ENCODE data around the gene PEX16.

DNA sequence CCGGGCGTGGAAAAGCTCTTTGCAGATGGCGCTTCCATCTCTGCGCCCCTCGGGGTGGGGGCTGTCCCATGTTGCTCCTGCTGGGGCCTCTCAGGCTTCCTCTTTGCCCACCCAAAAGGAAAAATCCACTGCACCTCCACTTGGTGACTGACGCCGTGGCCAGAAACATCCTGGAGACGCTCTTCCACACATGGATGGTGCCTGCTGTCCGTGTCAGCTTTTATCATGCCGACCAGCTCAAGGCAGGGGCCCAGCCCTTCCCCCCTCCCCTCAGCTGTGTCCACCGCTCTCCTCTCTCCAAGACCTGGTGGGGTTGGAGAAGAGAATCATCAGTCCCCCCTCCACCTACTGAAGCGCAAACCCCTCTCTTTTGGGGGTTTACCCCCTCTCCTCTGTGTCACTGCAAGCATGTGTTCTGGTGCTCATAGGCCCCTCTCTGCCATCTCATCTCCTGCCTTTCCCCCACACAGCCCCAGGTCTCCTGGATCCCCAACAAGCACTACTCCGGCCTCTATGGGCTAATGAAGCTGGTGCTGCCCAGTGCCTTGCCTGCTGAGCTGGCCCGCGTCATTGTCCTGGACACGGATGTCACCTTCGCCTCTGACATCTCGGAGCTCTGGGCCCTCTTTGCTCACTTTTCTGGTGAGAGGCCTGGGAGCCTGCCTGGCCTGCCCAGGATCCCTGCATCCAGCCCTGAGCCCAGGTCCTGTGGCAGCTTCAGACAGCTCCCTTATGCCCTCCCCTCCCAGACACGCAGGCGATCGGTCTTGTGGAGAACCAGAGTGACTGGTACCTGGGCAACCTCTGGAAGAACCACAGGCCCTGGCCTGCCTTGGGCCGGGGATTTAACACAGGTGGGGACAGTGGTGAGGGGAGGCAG lies 6.6 kb upstream of the PEX16 start:
- TF ChIP-seq, protein P1, sequence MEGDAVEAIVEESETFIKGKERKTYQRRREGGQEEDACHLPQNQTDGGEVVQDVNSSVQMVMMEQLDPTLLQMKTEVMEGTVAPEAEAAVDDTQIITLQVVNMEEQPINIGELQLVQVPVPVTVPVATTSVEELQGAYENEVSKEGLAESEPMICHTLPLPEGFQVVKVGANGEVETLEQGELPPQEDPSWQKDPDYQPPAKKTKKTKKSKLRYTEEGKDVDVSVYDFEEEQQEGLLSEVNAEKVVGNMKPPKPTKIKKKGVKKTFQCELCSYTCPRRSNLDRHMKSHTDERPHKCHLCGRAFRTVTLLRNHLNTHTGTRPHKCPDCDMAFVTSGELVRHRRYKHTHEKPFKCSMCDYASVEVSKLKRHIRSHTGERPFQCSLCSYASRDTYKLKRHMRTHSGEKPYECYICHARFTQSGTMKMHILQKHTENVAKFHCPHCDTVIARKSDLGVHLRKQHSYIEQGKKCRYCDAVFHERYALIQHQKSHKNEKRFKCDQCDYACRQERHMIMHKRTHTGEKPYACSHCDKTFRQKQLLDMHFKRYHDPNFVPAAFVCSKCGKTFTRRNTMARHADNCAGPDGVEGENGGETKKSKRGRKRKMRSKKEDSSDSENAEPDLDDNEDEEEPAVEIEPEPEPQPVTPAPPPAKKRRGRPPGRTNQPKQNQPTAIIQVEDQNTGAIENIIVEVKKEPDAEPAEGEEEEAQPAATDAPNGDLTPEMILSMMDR (IDR thresholded peaks at IDR 0.05 in 2 of 3, conservative IDR thresholded peaks at IDR 0.05 in 1 of 3; ENCODE audit: borderline replicate concordance in 1 of 3, insufficient read depth in 1 of 3, low read depth in 2 of 3, low read length in 2 of 3), result no peak
- TF ChIP-seq POLR2A (IDR thresholded peaks at IDR 0.05; ENCODE audit: borderline replicate concordance, extremely low read depth, insufficient read depth, insufficient read length) (no peak), JUND (IDR thresholded peaks at IDR 0.05) (no peak), CEBPB (IDR thresholded peaks at IDR 0.05; ENCODE audit: low read depth) (no peak), EZH2 (IDR thresholded peaks at IDR 0.05) (no peak), RAD21 (IDR thresholded peaks at IDR 0.05; ENCODE audit: low read depth) (no peak), REST (IDR thresholded peaks at IDR 0.05; ENCODE audit: low read depth) (no peak), POLR2AphosphoS5 (IDR thresholded peaks at IDR 0.05; ENCODE audit: low read depth, low read length) (no peak), SP1 (IDR thresholded peaks at IDR 0.05; ENCODE audit: low read depth) (no peak), ZBTB33 (IDR thresholded peaks at IDR 0.05; ENCODE audit: extremely low read depth, insufficient replicate concordance, low read length) (no peak), YY1 (IDR thresholded peaks at IDR 0.05; ENCODE audit: extremely low read depth, insufficient replicate concordance, low read depth, low read length) (no peak), CBX3 (IDR thresholded peaks at IDR 0.05; ENCODE audit: low read depth) (no peak)
- TF ChIP-seq, protein P2, sequence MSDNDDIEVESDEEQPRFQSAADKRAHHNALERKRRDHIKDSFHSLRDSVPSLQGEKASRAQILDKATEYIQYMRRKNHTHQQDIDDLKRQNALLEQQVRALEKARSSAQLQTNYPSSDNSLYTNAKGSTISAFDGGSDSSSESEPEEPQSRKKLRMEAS (IDR thresholded peaks at IDR 0.05), result no peak
- TF ChIP-seq, protein P3, sequence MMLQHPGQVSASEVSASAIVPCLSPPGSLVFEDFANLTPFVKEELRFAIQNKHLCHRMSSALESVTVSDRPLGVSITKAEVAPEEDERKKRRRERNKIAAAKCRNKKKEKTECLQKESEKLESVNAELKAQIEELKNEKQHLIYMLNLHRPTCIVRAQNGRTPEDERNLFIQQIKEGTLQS (IDR thresholded peaks at IDR 0.05), result no peak
